Astrocyte (in vitro differentiated cells and primary cell): Measurements from ENCODE around the gene MTA1. TPM values are rescaled to one million over a fixed set of nuclear protein-coding genes. Genes with fewer than 3 reads are reported as not detected.

Source experiments
- DNase-seq: peaks from one replicate; pipeline ENCODE4 v3.0.0-alpha.2; 2010; ENCODE audit warnings: low read depth
- FAIRE-seq: peaks from 2 replicates; lab custom pipeline; 2011; peaks lifted over from hg19 to GRCh38; lab: Jason Lieb, UNC
- H2AFZ ChIP-seq: 2 replicates; pipeline ENCODE4 v1.6.0; 2012; ENCODE audit warnings: low read depth, low read length, inconsistent platforms
- H3K27ac ChIP-seq: 2 replicates; pipeline ENCODE4 v1.5.1; 2011; ENCODE audit warnings: low read depth, low read length, inconsistent platforms
- H3K27me3 ChIP-seq: 2 replicates; pipeline ENCODE4 v1.6.0; 2011; ENCODE audit warnings: low read length, inconsistent platforms; ENCODE audit not compliant: insufficient read depth
- H3K36me3 ChIP-seq: 2 replicates; pipeline ENCODE4 v1.5.1; 2011; ENCODE audit warnings: low read length, inconsistent platforms; ENCODE audit not compliant: insufficient read depth
- H3K4me1 ChIP-seq: 2 replicates; pipeline ENCODE4 v1.5.1; 2011; ENCODE audit warnings: low read length, inconsistent platforms; ENCODE audit not compliant: insufficient read depth
- H3K4me2 ChIP-seq: 2 replicates; pipeline ENCODE4 v1.6.0; 2012; ENCODE audit warnings: low read length, inconsistent platforms
- H3K4me3 ChIP-seq: 2 replicates; pipeline ENCODE4 v1.5.1; 2011; ENCODE audit warnings: low read depth, mild to moderate bottlenecking, low read length, inconsistent platforms; ENCODE audit not compliant: insufficient read depth
- H3K79me2 ChIP-seq: 2 replicates; pipeline ENCODE4 v1.6.0; 2012; ENCODE audit warnings: mild to moderate bottlenecking, low read length, inconsistent platforms; ENCODE audit not compliant: insufficient read depth
- H3K9ac ChIP-seq: 2 replicates; pipeline ENCODE4 v1.6.0; 2012; ENCODE audit warnings: mild to moderate bottlenecking, low read length, inconsistent platforms
- H3K9me3 ChIP-seq: 2 replicates; pipeline ENCODE4 v1.5.1; 2012; ENCODE audit warnings: low read depth, mild to moderate bottlenecking, low read length, inconsistent platforms; ENCODE audit not compliant: insufficient read depth
- H4K20me1 ChIP-seq: 2 replicates; pipeline ENCODE4 v1.6.0; 2012; ENCODE audit warnings: low read length, inconsistent platforms; ENCODE audit not compliant: insufficient read depth
- H3K27ac Mint-ChIP-seq: one replicate; pipeline ENCODE4 v1.8.0; 2021; ENCODE audit warnings: mild to moderate bottlenecking, mixed read lengths; ENCODE audit not compliant: unreplicated experiment
- H3K27me3 Mint-ChIP-seq: one replicate; pipeline ENCODE4 v1.8.0; 2021; ENCODE audit warnings: low read depth, mixed read lengths; ENCODE audit not compliant: unreplicated experiment
- H3K36me3 Mint-ChIP-seq: one replicate; pipeline ENCODE4 v1.8.0; 2021; ENCODE audit warnings: low read depth, mixed read lengths; ENCODE audit not compliant: unreplicated experiment
- H3K4me1 Mint-ChIP-seq: one replicate; pipeline ENCODE4 v1.8.0; 2021; ENCODE audit warnings: low read depth, mixed read lengths; ENCODE audit not compliant: unreplicated experiment
- H3K4me3 Mint-ChIP-seq: one replicate; pipeline ENCODE4 v1.8.0; 2021; ENCODE audit warnings: mild to moderate bottlenecking, moderate library complexity, mixed read lengths; ENCODE audit not compliant: unreplicated experiment
- H3K9me3 Mint-ChIP-seq: one replicate; pipeline ENCODE4 v1.8.0; 2021; ENCODE audit warnings: mild to moderate bottlenecking, mixed read lengths; ENCODE audit not compliant: unreplicated experiment
- EZH2 ChIP-seq: IDR thresholded peaks from 2 replicates; pipeline ENCODE4 v1.6.1; 2012; ENCODE audit warnings: mild to moderate bottlenecking, low read length, inconsistent platforms; ENCODE audit not compliant: insufficient read depth
- total RNA-seq: library from RNA; stranded (reverse); gene quantifications from 2 replicates; pipeline ENCODE4 v1.2.1, GENCODE V29; 2021
- TF ChIP-seq, protein P1 (sequence below): IDR thresholded peaks from 2 replicates; pipeline ENCODE4 v1.5.1; 2011; ENCODE audit warnings: low read depth, mild to moderate bottlenecking, inconsistent platforms, low read length, moderate library complexity; ENCODE audit not compliant: insufficient read depth

MTA1 gene
- total RNA-seq, 1 donor from 2014 or later: 111 TPM

- H3K9me3 ChIP-seq: no peaks in the 10 kb centered on the region
- Mint-ChIP-seq H3K9me3 (no peaks in the 10 kb centered on the region), H3K4me1 (no peaks in the 10 kb centered on the region), H3K36me3 (peaks cover 7% of the 10 kb centered on the region), H3K27me3 (no peaks in the 10 kb centered on the region), H3K4me3 (no peak overlapping the region), H3K27ac (no peak overlapping the region)
- no peaks in the 10 kb centered on the region for H4K20me1 ChIP-seq
- no peak for DNase-seq
- no peak overlapping the region for H3K9ac ChIP-seq
- no peaks in the 10 kb centered on the region for H3K79me2 ChIP-seq
- no peak overlapping the region for H2AFZ ChIP-seq
- peaks cover 2% of the 10 kb centered on the region for H3K36me3 ChIP-seq
- TF ChIP-seq, protein P1, sequence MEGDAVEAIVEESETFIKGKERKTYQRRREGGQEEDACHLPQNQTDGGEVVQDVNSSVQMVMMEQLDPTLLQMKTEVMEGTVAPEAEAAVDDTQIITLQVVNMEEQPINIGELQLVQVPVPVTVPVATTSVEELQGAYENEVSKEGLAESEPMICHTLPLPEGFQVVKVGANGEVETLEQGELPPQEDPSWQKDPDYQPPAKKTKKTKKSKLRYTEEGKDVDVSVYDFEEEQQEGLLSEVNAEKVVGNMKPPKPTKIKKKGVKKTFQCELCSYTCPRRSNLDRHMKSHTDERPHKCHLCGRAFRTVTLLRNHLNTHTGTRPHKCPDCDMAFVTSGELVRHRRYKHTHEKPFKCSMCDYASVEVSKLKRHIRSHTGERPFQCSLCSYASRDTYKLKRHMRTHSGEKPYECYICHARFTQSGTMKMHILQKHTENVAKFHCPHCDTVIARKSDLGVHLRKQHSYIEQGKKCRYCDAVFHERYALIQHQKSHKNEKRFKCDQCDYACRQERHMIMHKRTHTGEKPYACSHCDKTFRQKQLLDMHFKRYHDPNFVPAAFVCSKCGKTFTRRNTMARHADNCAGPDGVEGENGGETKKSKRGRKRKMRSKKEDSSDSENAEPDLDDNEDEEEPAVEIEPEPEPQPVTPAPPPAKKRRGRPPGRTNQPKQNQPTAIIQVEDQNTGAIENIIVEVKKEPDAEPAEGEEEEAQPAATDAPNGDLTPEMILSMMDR: no peak
- TF ChIP-seq EZH2: no peak
- no peak overlapping the region for H3K27ac ChIP-seq
- H3K4me3 ChIP-seq: no peak overlapping the region
- FAIRE-seq: no peak
- H3K4me2 ChIP-seq: no peak overlapping the region
- H3K27me3 ChIP-seq: no peaks in the 10 kb centered on the region
- H3K4me1 ChIP-seq: no peaks in the 10 kb centered on the region
Observed at GRCh38 chr14:105388110-105388951, 31.3 kb upstream of the MTA1 start.

DNA sequence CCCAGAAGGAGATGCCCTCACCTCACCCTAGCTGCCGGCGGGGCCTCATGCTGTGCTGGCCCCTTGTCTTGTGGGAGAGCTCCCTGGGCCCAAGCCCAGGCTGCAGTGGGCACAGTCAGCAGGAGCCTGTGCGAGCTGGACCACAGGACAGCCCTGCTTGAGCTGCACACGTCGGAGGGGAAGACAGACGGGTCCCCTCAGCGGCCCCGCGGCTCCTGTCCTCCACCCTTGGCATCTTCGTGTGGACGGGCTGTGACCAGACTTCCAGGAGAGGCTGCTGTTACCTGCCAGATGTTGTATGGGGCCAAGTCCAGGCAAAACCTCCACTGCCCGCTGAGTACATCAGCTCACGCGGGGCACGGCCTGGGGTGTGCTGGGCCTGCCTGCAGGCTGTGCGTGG lies 30.7 kb upstream of the MTA1 start:
- peaks cover 3% of the 10 kb centered on the region for H3K36me3 Mint-ChIP-seq
- H3K9ac ChIP-seq: no peak overlapping the region

More for the DNA sequence above, 30.7 kb upstream of the MTA1 start:
- FAIRE-seq (no peak), DNase-seq (no peak)
- Mint-ChIP-seq H3K4me1 (no peaks in the 10 kb centered on the region), H3K9me3 (no peaks in the 10 kb centered on the region), H3K27me3 (no peaks in the 10 kb centered on the region), H3K4me3 (no peak overlapping the region), H3K27ac (no peak overlapping the region)
- Histone ChIP-seq H4K20me1 (no peaks in the 10 kb centered on the region), H3K4me3 (no peak overlapping the region), H3K27ac (no peak overlapping the region), H3K4me2 (no peak overlapping the region), H3K36me3 (no peaks in the 10 kb centered on the region), H3K79me2 (no peaks in the 10 kb centered on the region), H3K9me3 (no peaks in the 10 kb centered on the region), H3K4me1 (no peaks in the 10 kb centered on the region), H2AFZ (no peak overlapping the region), H3K27me3 (no peaks in the 10 kb centered on the region)
- no peak for TF ChIP-seq EZH2
- TF ChIP-seq, protein P1: no peak
